DMS53 treated with DMSO at 0.1 percent for 48 hours (cell line): ENCODE measurements around the gene COL4A3.

ENCODE experiments used
- DNase-seq: peaks from one replicate; lab custom pipeline; 2025; ENCODE audit not compliant: unreplicated experiment; lab: John Stamatoyannopoulos, UW

The COL4A3 gene

DNA sequence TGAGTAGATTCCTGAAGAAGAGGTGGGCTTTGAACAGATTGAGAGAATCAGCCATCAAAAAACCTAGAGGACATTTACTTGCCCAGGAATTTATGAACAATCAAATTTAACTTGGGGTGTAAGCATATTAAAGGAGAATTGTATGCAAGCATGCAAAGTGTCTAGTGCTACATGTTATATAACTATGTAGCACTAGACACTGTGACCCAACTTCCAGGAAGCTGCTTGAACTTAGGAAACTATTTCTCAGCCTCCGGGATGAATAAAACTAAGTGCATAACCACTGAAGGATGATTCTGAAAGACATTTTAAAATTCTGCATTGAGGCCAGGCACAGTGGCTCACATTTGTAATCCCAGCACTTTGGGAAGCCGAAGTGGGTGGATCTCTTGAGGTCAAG is 173.0 kb downstream of the COL4A3 start:
- no peak for DNase-seq

DNA sequence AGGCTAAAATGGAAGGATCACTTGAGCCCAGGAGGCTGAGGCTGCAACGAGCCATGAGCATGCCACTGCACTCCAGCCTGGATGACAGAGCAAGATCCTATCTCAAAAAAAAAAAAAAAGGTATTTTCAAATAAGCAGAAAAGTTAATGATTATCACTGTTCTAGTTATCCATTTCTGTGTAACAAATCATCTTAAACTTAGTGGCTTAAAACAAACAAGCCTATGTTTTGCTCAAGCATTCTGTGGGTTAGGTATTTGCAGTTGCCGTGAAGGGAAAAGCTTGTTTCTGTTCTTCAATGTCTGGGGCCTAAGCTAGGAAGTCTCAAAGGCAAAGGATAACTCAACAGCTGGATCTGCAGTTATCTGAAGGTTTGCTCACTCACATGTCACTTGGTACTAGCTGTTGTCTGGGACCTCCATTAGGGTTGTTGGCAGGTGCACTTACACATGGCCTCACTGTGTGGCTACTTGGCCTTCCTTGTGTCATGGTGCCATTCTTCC is 174.7 kb downstream of the COL4A3 start:
- no peak for DNase-seq

DNA sequence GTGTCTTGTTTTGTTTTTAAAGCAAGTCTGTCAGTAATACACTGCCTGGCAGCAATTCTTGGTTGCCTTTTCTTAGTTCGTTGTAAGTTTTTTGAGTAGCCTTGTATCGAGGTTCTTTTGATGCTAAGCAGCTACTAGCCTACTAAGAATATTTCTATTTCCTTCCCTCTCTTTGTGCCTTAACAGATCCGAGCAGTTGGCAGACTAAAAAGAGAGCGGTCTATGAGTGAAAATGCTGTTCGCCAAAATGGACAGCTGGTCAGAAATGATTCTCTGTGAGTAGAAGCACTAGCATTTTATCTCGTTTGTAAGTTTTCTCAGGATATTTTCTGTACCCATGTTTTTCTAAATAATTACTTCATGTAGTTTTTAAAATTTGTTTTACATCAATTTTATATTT is 175.7 kb downstream of the COL4A3 start:
- no peak for DNase-seq

DNA sequence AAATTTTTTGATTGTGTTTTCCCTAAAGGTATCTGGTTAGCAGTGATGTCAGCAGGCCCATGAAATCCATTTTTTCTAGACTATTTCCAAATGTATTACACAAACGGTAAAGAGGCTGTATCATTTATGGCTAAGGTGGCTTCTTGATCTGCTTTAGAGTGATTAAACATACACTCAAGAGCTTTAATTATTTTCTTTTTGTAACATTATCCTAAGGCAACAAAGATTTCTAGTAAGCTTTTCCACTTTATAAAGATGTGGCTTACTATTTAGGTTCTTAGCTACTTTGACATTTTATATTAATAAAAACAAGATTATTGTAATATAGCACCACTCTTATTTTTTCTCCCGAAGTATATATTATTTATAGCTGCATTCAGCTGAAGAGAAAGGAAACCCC is 177.1 kb downstream of the COL4A3 start:
- no peak for DNase-seq

DNA sequence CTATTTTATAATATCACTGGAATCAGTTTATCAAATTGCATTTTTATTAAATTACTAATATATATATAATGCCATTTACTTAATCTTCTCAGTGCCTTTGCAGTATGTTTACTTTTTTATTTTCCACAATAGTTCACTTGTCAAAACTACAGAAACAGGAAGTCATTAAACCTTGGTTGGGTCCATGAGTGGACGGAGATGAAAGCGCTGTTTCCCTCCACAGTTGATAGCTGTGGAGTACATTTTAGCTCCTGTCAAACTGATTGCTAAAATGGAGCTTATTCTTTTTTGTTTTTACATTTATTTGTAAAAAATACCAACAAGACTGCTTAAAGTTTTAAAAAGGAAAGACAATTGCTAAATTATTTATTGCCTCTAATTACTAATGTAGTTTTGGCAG is 179.8 kb downstream of the COL4A3 start:
- DNase-seq: no peak

DNA sequence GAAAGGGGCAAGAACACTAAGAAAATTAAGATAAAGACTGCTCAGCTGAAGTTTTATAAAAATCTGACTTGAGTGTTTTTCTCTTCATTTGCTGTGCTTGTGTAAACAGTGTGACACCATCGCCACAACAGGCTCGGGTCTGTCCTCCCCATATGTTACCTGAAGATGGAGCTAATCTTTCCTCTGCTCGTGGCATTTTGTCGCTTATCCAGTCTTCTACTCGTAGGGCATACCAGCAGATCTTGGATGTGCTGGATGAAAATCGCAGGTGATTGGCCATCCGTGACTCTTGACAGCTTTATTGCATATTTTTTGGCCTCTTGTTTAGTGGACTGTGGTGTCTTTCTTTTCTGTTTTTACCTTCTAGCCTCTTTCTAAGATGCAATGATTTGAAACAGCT is 182.7 kb downstream of the COL4A3 start:
- DNase-seq: no peak

DNA sequence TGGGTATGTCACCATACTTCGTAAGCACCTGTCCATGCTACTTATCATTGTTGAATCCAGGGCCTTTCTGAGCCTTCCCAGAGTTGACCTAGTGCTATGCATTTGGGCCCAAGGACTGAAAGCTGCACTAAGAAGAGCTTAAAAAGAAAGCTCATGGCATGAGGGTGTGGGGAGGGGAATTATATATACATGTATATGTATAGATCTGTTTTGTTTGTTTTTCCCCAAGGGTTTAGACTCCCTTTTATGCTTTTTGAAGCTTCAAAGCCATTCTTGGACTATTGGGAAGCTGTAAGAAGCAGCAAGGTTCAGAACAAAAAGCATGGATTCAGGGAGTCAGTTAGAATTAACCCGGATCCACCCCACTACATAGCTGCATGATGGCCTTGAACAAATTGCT is 183.9 kb downstream of the COL4A3 start:
- DNase-seq: no peak

DNA sequence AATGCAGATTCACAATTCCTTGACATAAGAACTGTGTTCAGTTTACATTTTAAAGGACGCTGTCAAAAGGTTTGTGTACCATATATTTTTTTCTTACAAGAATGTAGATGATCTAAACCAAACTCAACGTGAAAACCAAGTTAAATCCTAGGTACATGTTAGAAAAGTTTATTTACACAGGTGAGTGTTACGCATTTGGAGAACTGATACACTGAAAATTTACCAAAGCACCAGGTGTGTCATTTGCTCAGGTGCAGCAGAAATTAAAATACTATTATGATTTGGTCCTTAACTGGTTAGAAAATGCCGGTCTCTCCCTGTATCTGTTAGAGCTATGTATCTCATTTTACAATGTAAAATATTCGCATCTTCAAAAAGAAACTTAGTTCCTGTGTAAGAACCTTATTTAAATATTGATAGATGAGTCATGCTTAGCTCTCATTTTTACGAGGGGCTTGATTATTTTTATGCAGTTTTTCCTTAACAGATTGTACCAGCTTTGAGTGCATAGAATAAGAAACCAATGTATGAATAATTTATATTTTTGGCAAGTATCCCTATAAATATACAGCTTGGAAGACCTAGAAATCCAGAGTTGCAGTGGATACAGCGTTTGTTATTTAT is 185.7 kb downstream of the COL4A3 start:
- no peak for DNase-seq

DNA sequence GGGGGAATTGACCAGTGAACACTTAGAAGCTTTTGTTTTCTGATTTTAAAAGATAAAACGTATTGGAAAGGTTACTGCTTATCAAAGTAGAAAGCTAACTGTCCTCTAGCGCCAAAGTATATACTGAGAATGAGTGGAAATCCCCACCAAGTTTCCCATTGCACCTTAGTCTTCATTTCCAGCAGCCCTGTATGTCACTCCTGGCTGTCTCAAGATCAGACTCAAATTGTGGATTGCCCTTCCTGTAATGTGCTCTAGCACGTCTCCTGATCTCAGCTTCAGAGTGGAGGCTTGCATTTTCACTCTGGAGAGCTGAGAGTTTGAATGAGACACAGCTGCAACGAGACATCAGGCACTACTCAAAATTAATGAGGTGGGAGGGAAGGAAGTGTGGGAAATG is 187.2 kb downstream of the COL4A3 start:
- DNase-seq: no peak

DNA sequence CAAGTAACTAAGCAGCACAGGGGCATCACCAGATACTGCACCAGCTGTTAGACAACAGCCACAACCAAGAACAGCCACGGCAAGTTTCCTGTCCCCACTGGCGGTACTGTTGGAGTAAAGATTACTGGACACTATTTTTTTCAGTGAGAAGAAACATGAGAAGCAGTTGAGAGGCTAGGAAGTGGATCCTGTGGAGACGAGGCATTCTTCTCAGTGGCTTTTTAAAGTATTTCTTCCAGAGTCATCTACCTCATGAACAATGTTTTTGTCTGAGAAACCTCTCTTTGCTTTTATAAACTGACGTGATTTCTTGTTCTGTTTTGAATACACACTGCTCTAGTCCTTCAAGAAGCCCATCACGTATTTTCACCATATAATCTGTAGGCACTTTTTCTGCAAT is 195.9 kb downstream of the COL4A3 start:
- no peak for DNase-seq

DNA sequence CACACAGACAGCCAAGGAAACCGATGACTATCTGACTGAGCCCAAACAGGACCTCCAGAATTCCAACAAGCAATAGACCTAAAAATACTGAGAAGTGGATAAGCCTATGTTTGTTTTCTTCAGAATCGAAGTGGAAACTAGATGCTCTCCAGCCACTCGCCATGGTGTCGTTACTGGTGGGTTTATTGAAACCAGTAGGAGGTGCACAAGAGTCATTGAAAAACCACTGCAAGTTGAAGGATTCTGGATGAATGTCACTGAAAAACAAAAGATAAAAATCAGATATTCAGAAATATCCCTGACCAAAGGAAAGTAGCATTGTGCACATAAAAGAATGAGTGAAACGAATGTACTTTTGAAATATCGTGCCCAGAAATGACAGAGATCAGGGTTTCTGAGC is 199.3 kb downstream of the COL4A3 start:
- no peak for DNase-seq
